Fibroblast of pulmonary artery (primary cell): ENCODE data around the gene PRLR.

Experiments
- DNase-seq: peaks from one replicate; pipeline ENCODE4 v3.0.0-alpha.2; 2010; ENCODE audit warnings: low read depth
- H3K4me3 ChIP-seq: replicated peaks from 2 replicates; pipeline ENCODE4 v1.5.1; 2011; ENCODE audit warnings: low read depth, mild to moderate bottlenecking, control low read depth, low read length, moderate library complexity
- TF ChIP-seq, protein P1 (sequence below): IDR thresholded peaks from 2 replicates; pipeline ENCODE4 v1.5.1; 2011; ENCODE audit warnings: mild to moderate bottlenecking, control low read depth, low read length, inconsistent platforms; ENCODE audit errors: missing control alignments

The PRLR gene

DNA sequence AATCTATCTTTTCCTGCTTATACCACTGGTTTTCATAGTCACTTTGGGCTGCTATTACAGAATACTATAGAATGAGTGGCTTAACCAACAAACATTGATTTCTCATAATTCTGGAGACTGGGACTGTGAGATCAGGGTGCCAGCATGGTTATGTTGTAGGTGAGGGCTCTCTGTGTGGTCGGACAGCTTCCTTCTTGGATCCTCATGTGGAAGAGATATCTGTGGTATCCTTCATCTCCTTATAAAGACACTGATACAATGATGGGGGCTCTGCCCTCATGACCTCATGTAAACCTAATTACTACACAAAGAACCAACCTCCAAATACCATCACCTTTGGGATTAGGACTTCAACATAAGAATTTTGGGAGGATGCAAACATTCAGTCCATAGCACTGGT is 13.9 kb upstream of the PRLR start:
- DNase-seq, result no peak
- TF ChIP-seq, protein P1, sequence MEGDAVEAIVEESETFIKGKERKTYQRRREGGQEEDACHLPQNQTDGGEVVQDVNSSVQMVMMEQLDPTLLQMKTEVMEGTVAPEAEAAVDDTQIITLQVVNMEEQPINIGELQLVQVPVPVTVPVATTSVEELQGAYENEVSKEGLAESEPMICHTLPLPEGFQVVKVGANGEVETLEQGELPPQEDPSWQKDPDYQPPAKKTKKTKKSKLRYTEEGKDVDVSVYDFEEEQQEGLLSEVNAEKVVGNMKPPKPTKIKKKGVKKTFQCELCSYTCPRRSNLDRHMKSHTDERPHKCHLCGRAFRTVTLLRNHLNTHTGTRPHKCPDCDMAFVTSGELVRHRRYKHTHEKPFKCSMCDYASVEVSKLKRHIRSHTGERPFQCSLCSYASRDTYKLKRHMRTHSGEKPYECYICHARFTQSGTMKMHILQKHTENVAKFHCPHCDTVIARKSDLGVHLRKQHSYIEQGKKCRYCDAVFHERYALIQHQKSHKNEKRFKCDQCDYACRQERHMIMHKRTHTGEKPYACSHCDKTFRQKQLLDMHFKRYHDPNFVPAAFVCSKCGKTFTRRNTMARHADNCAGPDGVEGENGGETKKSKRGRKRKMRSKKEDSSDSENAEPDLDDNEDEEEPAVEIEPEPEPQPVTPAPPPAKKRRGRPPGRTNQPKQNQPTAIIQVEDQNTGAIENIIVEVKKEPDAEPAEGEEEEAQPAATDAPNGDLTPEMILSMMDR, result no peak
- no peak overlapping the region for H3K4me3 ChIP-seq

DNA sequence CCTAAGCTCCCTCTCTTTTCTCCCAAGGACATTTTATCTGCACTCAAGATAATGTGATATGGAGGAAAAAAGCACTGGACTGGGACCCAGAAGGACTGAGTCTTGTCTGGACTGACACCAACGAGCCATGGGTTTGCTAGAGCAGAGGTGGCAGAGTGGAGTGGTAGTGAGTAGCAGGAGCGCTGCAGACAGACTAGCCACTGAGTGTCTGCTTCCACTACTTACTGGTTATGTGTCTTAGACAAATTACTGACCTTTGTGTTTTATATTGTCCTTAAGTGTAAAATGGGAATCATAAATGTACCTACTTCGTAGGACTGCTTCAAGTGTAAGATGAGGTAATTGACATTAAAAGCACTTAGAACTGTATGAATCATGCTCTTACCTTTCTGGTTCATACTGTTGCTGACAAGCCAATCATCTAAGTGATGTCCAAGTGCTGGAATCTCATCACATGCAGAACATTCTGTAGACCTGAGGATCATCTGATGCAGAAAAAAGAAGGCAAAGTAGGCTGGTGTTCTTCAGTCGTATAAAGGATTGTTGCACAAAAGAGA is 12.5 kb upstream of the PRLR start:
- no peak overlapping the region for H3K4me3 ChIP-seq
- TF ChIP-seq, protein P1, result no peak
- no peak for DNase-seq

DNA sequence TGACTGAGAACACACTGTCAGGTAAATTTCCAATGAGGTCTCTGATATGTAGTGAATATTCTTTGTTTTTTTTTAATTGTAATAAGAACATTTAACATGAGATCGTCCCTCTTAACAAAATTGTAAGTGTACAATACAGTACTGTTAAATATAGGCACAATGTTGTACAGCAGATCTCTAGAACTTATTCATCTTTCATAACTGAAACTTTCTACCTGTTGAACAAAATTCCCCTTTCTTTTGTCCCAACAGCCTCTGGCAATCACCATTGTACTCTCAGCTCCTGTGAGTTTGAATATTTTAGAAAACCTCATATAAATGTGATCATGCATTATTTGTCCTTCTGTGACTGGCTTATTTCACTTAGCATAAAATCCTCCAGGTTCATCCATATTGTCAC is 10.6 kb upstream of the PRLR start:
- TF ChIP-seq, protein P1, result no peak
- H3K4me3 ChIP-seq, result no peak overlapping the region
- DNase-seq, result no peak

DNA sequence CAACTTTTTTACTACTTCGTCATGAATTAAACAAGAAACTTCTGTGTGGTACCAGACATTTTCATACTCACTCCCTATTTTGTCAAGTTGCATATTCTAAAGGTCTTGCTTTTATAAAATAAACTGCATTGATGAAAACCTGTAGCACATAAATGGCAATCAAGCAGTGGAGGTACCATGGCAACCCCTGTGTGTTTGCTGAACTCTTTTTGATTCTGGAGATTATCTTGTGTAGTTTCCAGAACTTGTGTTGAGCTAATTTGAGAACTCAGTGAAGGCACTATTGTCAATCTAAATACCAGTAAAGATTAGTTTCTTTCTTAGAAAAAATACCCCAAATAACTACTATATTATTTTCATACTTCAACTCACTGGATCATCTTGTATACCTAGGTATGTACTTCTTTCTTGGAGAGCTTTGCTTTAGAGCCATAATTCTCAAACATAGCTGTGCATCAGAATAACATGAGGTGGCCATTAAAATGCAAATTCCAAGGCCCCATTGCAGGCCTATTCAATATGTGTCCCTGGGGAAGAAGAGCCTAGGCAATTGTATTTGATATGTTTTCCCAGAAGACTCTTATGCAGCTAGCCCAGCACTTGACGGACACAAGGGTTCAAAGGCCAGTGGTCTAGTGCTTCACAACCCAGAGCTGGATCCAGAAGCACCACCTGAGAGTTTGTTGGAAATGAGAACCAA is 9.8 kb upstream of the PRLR start:
- no peak overlapping the region for H3K4me3 ChIP-seq
- DNase-seq, result no peak
- TF ChIP-seq, protein P1, result no peak

DNA sequence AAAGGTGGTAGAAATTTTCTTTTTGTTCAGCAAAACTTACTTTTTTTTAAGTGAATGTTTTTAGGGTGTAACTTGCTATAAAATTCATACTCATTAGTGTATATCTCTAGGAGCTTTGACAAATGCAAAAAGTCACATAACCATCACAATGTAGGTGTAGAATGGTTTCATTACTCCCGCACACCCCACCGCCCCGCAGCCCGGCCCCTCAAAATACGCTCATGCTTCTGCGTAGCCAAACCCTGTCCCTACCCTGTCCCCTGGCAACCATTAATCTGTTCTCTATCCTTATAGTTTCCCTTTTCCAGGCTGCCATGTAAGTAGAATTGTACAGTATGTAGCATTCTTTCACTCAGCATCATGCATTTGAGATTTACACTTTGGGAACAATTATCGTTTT is 9.2 kb upstream of the PRLR start:
- no peak overlapping the region for H3K4me3 ChIP-seq
- TF ChIP-seq, protein P1, result no peak
- DNase-seq, result no peak

DNA sequence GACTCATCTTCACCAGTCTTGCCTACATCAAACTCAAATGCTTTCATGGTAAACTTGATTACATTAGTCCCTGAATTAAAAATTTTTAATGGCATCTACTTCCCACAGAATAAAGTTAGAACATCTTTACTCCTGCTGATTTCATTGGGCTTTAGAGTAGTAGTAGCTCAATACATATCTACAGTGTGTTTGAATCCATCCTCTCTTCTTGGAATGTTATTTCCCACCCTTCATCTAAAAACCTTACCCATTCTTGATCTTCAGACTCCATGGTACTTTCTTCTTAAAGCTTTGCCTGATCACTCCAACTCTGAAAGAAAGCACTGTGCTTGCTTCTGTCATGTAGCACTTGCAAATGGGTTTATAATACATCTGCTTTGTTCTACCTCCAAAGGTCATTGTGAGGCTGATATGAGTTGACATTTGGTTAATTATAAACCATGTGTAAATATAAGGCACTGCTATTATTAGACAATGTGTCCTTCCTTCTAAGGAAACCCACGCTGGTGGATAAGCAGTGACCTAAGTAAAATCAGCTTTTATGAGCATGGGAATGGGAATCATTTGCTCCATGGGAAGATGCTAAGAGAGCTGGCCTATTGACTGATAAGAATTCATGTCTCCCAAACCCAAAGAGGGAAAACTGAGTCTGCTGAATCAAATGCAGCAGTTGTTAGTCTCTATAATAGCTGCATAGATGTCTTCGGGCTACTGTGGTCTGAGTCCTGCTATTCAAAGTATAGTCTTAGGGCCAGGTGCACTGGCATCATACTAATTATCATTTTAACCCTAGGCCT is 7.5 kb upstream of the PRLR start:
- H3K4me3 ChIP-seq, result no peak overlapping the region
- TF ChIP-seq, protein P1, result no peak

DNA sequence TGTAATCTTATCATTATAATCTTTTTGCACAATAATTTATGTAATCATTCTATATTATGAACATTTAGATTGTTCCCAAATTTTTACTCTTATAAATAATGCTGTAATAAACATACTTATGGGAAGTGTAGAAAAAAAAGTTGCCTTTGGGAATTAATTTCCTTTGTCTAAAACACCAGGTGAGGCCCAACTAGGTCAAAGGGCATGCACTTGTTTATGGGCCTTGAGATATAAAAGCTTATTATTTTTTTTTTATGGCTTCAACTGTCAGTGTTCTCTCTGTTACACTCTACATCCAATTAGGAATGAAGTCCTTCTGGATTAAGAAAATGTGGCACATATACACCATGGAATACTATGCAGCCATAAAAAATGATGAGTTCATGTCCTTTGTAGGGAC is 6.5 kb upstream of the PRLR start:
- no peak overlapping the region for H3K4me3 ChIP-seq
- TF ChIP-seq, protein P1, result no peak
- DNase-seq, result no peak

More for the DNA sequence above, 7.5 kb upstream of the PRLR start:
- no peak for DNase-seq
